HepG2 (cell line): ENCODE data around the gene METTL22. TPM values are rescaled to one million over a fixed set of nuclear protein-coding genes. Genes with fewer than 3 reads are reported as not detected.
A peak's percentile ranks its signal among the peaks of the same experiment; 100 is the strongest.

ENCODE experiments used
- ARNT ChIP-seq: fragments of 450-650 bp; IDR thresholded peaks from 2 replicates; pipeline ENCODE4 v1.6.1; 2017
- ASH2L ChIP-seq: fragments of 300-600, 200-600 bp; sonication (generic); IDR thresholded peaks from 2 replicates; pipeline ENCODE4 v1.7.0; 2017; ENCODE audit warnings: low read depth, mild to moderate bottlenecking, moderate library complexity, mixed read lengths, low read length; ENCODE audit not compliant: insufficient read length
- CHD4 ChIP-seq: fragments of 200-600 bp; sonication (generic); IDR thresholded peaks from 2 replicates; pipeline ENCODE4 v1.7.0; 2017; ENCODE audit warnings: mild to moderate bottlenecking, low read length, borderline replicate concordance
- ERF ChIP-seq: IDR thresholded peaks from 2 replicates; pipeline ENCODE4 v1.6.1; 2018; ENCODE audit warnings: missing biosample characterization, missing genetic modification reagents
- MED1 ChIP-seq: sonication (generic); formaldehyde crosslinking; IDR thresholded peaks from 2 replicates; pipeline ENCODE4 v1.4.0; 2020; ENCODE audit warnings: missing genetic modification reagents
- NCOA1 ChIP-seq: sonication (generic); formaldehyde crosslinking; IDR thresholded peaks from 2 replicates; pipeline ENCODE4 v1.9.0; 2021; ENCODE audit warnings: missing genetic modification reagents
- NPAS2 ChIP-seq: sonication (generic); formaldehyde crosslinking; IDR thresholded peaks from 2 replicates; pipeline ENCODE4 v1.8.0; 2022; ENCODE audit warnings: mild to moderate bottlenecking, missing genetic modification reagents, borderline replicate concordance
- PLRG1 ChIP-seq: fragments of 450-650 bp; conservative IDR thresholded peaks from 2 replicates; pipeline ENCODE4 v1.6.1; 2016
- SALL2 ChIP-seq: sonication (generic); formaldehyde crosslinking; IDR thresholded peaks from 2 replicates; pipeline ENCODE4 v1.8.1; 2023; ENCODE audit warnings: mild to moderate bottlenecking, missing genetic modification reagents, inconsistent platforms
- SIN3A ChIP-seq: IDR thresholded peaks from 2 replicates; pipeline ENCODE4 v1.6.1; 2011; ENCODE audit warnings: low read depth, mild to moderate bottlenecking, control low read depth, low read length, borderline replicate concordance
- ZBTB38 ChIP-seq: sonication (generic); formaldehyde crosslinking; IDR thresholded peaks from 2 replicates; pipeline ENCODE4 v1.5.1; 2020; ENCODE audit warnings: mild to moderate bottlenecking, missing genetic modification reagents
- ZMYM4 ChIP-seq: sonication (generic); formaldehyde crosslinking; IDR thresholded peaks from 2 replicates; pipeline ENCODE4 v1.8.1; 2023; ENCODE audit warnings: mild to moderate bottlenecking, missing genetic modification reagents
- ZNF207 ChIP-seq: fragments of 450-650 bp; IDR thresholded peaks from 2 replicates; pipeline ENCODE4 v1.6.1; 2016; ENCODE audit warnings: antibody characterized with exemption, borderline replicate concordance
- ZNF329 ChIP-seq: sonication (generic); formaldehyde crosslinking; IDR thresholded peaks from 2 replicates; pipeline ENCODE4 v1.9.0; 2021; ENCODE audit warnings: low read depth, mild to moderate bottlenecking, missing genetic modification reagents
- ZNF607 ChIP-seq: sonication (generic); formaldehyde crosslinking; IDR thresholded peaks from 2 replicates; pipeline ENCODE4 v1.5.1; 2020; ENCODE audit warnings: missing genetic modification reagents, mild to moderate bottlenecking, borderline replicate concordance
- ZNF746 ChIP-seq: sonication (generic); formaldehyde crosslinking; IDR thresholded peaks from 2 replicates; pipeline ENCODE4 v1.8.0; 2022; ENCODE audit warnings: mild to moderate bottlenecking, missing genetic modification reagents
- ZNF775 ChIP-seq: sonication (generic); formaldehyde crosslinking; IDR thresholded peaks from 2 replicates; pipeline ENCODE4 v1.4.0; 2020; ENCODE audit warnings: missing genetic modification reagents, mild to moderate bottlenecking, moderate library complexity, borderline replicate concordance
- polyA plus RNA-seq, 8 experiments: library from polyadenylated mRNA; depleted of rRNA in 3 of 8; stranded (reverse) in 7 of 8; unstranded in 1 of 8; fragments of >200 nt; fragmentation: Illumina TruSeq in 4 of 8; extraction: Trizol in 4 of 8; gene quantifications; 2 replicates each; pipeline versions ENCODE4 v1.2.1 to v1.2.3, GENCODE V29; 2011 to 2016; ENCODE audit warnings: low read depth in 4 of 8, missing spikeins in 1 of 8, mixed read lengths in 1 of 8; ENCODE audit not compliant: insufficient read depth in 1 of 8
- total RNA-seq, 5 experiments: library from RNA; depleted of rRNA; stranded (reverse); fragments of >200 nt; fragmentation: Illumina TruSeq; extraction: Trizol; gene quantifications; 2 replicates each; pipeline ENCODE4 v1.2.3, GENCODE V29; 2016; ENCODE audit warnings: low read depth in 1 of 5
- TF ChIP-seq, protein P1 (sequence below): IDR thresholded peaks from 2 replicates; pipeline ENCODE4 v1.6.1; 2016; ENCODE audit warnings: missing compliant biosample characterization, missing genetic modification reagents, borderline replicate concordance
- TF ChIP-seq, protein P2 (sequence below): sonication (generic); formaldehyde crosslinking; conservative IDR thresholded peaks from 2 replicates; pipeline ENCODE4 v1.4.0; 2020; ENCODE audit warnings: missing genetic modification reagents
- TF ChIP-seq, protein P3 (sequence below): sonication (generic); formaldehyde crosslinking; IDR thresholded peaks from 2 replicates; pipeline ENCODE4 v1.4.0; 2020; ENCODE audit warnings: mild to moderate bottlenecking, missing genetic modification reagents
- TF ChIP-seq, protein P4 (sequence below): sonication (generic); formaldehyde crosslinking; IDR thresholded peaks from 2 replicates; pipeline ENCODE4 v1.8.0; 2023; ENCODE audit warnings: mild to moderate bottlenecking, missing genetic modification reagents

METTL22 gene
- total and polyA plus RNA-seq, 2 of the 13 experiments (the other 11 are each of a cell fraction or from before 2014, with no cell fraction given) = 36.2 to 94.8 TPM

DNA sequence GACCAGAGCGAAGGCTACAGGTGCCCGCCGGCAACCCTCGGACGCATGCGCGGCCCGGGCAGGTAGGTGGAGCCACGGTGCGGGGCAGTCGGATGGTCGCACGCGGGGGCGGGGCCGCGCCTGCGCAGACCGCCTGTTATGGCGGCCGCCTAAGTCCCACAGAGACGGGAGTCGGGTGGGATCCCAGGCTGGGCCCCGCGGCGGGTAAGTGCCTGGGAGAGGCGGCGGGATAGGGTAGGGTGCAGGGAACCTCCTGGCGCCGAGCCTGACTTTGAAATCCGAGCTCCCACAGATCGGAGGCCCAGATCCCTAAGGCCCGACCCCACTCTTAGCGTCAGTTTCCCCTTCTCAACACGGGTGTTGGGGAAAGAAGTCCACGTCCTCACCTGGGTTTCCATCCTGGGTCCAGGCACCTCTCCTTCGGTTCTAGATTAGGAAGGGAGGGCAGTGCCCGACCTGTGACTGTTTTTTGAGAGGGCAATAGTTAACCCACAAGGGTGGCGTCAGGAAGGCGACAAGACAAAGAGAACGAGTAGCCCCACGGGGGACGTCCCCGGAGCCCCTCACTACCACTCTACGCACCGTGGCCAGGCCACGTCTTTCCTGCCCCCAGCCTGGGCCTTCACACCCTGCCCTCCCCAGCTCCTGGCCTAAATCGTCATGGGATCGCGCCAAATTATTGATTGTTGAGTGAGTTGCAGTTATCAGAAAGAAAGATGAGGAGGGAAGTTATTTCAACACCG lies at the start of gene METTL22 (continued):
- TF ChIP-seq CHD4 = 0 out of 2 replicates have a peak, but pooled peaks have one; percentile 13
- peak; percentile 90 for TF ChIP-seq ASH2L
- TF ChIP-seq ZNF329 (CRISPR knock-in tag) = peak; percentile 61
- TF ChIP-seq SALL2 (CRISPR knock-in tag) = peak; percentile 79
- no peak for TF ChIP-seq SIN3A
- peak; percentile 93 for TF ChIP-seq ZNF607 (CRISPR knock-in tag)
- no peak for TF ChIP-seq NPAS2 (CRISPR knock-in tag)
- TF ChIP-seq, protein P1, sequence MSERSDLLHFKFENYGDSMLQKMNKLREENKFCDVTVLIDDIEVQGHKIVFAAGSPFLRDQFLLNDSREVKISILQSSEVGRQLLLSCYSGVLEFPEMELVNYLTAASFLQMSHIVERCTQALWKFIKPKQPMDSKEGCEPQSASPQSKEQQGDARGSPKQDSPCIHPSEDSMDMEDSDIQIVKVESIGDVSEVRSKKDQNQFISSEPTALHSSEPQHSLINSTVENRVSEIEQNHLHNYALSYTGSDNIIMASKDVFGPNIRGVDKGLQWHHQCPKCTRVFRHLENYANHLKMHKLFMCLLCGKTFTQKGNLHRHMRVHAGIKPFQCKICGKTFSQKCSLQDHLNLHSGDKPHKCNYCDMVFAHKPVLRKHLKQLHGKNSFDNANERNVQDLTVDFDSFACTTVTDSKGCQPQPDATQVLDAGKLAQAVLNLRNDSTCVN = no peak
- peak; percentile 74; the same call in 1 of the 2 replicates for TF ChIP-seq ZMYM4
- no peak for TF ChIP-seq NCOA1 (CRISPR knock-in tag)
- no peak for TF ChIP-seq PLRG1
- TF ChIP-seq ZNF746 (CRISPR knock-in tag) = no peak
- TF ChIP-seq ARNT = no peak
- peak; percentile 64; the same call in 1 of the 2 replicates for TF ChIP-seq MED1 (CRISPR knock-in tag)
- TF ChIP-seq ZBTB38 = peak; percentile 84
- TF ChIP-seq ZNF207 = no peak
- TF ChIP-seq, protein P2, sequence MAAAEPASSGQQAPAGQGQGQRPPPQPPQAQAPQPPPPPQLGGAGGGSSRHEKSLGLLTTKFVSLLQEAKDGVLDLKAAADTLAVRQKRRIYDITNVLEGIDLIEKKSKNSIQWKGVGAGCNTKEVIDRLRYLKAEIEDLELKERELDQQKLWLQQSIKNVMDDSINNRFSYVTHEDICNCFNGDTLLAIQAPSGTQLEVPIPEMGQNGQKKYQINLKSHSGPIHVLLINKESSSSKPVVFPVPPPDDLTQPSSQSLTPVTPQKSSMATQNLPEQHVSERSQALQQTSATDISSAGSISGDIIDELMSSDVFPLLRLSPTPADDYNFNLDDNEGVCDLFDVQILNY = no peak; the same call in 1 of the 2 replicates
- TF ChIP-seq, protein P3, sequence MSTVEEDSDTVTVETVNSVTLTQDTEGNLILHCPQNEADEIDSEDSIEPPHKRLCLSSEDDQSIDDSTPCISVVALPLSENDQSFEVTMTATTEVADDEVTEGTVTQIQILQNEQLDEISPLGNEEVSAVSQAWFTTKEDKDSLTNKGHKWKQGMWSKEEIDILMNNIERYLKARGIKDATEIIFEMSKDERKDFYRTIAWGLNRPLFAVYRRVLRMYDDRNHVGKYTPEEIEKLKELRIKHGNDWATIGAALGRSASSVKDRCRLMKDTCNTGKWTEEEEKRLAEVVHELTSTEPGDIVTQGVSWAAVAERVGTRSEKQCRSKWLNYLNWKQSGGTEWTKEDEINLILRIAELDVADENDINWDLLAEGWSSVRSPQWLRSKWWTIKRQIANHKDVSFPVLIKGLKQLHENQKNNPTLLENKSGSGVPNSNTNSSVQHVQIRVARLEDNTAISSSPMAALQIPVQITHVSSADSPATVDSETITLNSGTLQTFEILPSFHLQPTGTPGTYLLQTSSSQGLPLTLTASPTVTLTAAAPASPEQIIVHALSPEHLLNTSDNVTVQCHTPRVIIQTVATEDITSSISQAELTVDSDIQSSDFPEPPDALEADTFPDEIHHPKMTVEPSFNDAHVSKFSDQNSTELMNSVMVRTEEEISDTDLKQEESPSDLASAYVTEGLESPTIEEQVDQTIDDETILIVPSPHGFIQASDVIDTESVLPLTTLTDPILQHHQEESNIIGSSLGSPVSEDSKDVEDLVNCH (CRISPR knock-in tag) = no peak
- TF ChIP-seq, protein P4, sequence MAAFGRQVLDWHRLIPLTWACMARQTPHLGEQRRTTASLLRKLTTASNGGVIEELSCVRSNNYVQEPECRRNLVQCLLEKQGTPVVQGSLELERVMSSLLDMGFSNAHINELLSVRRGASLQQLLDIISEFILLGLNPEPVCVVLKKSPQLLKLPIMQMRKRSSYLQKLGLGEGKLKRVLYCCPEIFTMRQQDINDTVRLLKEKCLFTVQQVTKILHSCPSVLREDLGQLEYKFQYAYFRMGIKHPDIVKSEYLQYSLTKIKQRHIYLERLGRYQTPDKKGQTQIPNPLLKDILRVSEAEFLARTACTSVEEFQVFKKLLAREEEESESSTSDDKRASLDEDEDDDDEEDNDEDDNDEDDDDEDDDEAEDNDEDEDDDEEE (CRISPR knock-in tag) = peak; percentile 33; the same call in 1 of the 2 replicates
- peak; percentile 93 for TF ChIP-seq ERF (CRISPR knock-in tag)
- TF ChIP-seq ZNF775 (CRISPR knock-in tag) = no peak
